HG02759 (cell line): Measurements from ENCODE around the gene EDA.

Experiments
- ATAC-seq: cut with Tn5 transposase; IDR thresholded peaks from one replicate; pipeline ENCODE4 v1.9.1; 2021; ENCODE audit warnings: mild to moderate bottlenecking, moderate library complexity; ENCODE audit not compliant: unreplicated experiment

EDA gene

DNA sequence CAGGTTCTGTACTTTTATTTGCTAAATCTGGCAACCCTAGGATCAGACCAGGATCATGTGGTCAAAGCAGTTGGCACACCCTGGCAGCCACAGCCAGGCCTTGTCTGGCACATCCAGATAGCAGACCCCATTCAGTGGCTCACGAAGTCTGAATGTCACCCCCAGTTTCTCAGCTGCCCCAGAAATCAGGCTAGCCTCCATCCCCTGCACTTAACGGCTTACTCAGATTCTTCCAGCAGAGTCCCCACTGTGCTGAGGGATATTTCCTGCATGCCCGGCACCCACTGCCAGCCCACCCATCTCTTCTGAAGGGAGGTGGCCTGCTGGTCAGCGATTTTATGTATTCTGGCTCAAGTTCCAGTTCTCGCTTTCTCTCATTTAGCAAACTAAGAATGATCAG, 438.5 kb downstream of the EDA start:
- ATAC-seq, result no peak

DNA sequence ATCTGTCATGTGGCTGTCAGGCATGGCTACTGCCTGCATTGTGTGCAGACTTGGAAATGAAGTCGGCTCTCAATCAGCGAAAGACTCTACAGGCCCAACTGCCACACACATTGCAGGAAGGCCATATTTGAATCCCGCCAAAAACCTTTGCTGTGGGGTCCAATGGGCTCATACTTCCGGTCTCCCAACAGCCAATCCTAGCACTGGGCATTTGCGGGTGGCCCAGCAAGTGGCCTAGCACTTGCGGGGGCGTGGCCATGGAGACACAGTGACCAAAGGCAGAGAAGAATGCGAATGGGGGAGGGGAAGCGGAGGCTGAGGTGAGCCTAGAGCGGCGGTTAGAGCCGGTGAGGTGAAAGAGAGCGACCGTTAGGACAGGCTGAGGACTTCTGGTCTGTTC, 446.2 kb downstream of the EDA start, which contains the start of gene OTUD6A:
Gene OTUD6A (plus strand): TSS at position 382 of the 400 bp plus-strand sequence. CDS start 68 bp downstream, outside the sequence.
- no peak for ATAC-seq

DNA sequence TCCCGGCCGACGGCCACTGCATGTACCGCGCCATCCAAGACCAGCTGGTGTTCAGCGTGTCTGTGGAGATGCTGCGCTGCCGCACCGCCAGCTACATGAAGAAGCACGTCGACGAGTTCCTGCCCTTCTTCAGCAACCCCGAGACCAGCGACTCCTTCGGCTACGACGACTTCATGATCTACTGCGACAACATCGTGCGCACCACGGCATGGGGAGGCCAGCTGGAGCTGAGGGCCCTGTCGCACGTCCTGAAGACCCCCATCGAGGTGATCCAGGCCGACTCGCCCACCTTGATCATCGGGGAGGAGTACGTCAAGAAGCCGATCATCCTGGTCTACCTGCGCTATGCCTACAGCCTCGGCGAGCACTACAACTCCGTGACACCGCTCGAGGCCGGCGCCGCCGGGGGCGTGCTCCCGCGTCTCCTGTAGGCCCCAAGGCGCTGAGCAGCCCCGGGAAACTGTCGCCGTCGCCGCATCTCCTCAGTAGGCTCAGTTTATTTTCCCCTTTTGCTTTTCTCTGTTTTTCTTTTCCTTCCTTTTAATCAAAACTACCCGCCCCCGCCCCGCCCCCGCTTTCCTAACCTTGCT, 447.1 kb downstream of the EDA start:
- no peak for ATAC-seq

DNA sequence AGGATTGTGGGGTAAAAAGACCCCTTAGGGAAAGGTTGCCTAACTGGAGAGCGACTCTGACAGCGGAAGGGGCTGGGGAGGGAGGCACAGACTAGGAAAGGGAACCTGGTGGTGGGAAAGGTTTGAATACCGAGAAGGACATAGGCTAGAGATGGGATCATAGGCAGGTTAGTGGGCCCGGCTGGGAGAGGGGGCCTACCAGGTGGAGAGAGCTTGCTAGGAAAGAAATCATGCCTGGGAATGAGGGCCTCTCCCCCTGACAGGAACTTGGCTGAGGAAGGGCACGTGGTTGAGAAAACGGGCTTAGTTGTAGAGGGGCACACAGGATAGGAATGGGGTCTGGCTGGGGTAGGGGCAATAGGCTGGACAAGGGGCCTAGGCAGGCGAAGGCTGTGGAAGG, 450.7 kb downstream of the EDA start:
- no peak for ATAC-seq

DNA sequence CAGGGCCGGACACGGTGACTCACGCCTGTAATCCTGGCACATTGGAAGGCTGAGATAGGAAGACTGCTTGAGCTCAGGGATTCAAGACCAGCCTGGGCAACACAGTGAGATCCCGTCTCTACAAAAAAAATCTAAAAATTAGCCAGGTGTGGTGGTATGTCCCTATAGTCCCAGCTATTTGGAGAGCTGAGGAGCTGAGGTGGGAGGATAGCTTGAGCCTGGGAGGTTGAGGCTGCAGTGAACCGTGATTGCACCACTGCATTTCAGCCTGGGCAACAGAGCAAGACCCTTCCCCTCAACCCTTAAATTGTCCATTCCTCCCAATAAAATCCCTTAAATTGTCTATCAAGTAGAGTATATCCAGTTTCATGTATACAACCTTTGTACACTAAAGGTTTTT, 463.4 kb downstream of the EDA start:
- no peak for ATAC-seq

DNA sequence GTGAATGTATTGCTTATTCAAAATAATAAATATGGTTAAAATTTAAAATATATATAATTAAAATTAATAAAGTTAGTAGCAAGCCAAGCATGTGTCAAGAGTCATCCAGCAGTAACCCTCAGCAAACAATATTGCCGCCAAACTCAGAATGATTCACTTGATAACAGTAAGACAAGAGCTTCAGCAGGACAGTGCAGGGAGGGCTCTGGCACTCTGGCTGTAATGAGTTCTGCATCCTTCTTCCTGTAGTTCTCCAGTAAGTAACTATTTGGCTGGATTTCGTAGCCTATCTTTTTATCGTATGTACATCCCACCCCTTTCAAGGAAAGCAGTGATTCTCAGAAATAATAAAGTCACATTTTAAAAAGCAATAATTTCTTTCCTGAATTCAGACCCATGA, 464.0 kb downstream of the EDA start:
- no peak for ATAC-seq

DNA sequence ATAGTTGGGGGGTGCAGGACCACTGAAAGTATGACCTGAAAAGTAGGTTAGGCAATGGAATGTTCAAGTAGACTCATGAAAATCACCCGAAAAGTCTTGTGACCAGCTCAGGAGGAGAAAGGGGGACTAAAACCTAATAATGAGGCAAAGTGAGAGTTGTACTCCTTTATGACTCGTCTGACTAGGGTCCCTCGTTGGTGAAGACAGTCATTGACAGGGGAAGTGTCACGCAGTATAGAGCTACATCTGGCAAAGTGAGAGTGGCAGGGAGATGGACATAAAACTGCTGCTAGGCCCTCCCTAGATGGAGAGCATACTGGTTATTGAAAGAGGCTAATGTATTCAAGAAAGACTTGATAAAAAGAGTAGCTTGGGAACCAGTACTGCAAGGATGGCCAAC, 466.8 kb downstream of the EDA start:
- ATAC-seq, result no peak

DNA sequence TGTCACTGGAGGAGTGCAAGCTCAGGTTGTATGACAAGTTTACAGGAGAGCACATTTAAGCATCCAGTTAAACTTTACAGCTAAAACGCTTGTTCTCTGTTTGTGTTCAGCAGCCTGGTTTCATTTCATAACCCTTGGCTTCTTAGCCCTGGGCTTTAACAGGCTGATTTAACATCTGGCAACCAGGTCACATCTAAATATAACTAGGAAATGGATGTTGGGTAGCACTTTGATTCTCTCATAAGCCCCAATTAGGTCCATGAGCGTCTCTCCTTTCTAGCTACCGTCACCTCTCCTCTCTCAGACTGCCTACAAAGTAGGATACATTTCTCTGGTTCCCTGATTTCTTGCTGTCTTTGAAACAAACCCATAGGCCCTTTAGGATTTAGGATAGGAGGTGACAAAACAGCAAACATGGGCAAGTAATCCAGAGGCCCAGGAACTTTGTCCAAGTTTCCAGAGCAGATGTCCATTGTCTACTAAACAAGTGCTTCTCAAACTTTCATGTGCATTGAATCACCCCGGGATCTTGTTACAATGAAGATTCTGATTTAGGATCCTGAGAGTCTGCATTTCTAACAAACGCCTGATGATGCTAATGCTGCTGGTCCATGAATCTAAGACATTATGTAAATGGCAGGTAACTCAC, 468.8 kb downstream of the EDA start:
- no peak for ATAC-seq

DNA sequence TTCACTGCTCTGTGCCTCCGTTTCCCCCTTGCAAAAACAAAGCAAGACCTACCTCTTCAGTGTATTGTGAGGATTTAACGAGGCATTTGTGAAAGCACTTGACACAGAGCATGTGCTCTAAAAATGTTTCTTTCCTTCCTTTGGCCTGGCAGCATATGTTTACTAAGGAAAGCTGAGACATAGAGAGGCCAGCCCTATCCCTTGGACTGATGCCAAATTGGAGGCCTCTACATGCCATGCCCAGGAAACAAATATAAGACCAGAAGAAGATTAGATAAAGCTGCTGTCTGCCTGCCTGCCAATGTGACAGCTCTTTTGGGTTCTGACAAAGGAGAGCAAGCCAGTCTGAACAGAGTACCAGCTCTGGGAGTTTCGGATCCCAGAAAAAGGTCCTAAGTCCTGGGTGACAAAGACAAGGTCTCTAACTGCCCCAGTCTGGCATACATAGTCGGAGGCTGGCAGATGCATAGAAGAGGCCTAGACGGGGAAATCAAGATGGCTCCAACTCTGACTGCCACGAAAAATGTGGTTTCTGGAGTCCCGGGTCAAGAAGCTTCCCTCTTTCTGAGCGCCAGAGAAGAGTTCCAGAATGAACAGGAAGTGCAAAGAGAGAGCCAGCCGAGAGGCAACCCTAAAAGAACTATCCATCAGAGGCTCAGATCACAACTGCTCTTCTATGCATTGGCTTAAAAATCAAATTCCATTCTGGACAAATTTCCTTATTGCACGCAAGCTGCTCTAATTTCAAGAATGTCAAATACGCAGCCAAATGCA, 472.1 kb downstream of the EDA start:
- ATAC-seq, result no peak

DNA sequence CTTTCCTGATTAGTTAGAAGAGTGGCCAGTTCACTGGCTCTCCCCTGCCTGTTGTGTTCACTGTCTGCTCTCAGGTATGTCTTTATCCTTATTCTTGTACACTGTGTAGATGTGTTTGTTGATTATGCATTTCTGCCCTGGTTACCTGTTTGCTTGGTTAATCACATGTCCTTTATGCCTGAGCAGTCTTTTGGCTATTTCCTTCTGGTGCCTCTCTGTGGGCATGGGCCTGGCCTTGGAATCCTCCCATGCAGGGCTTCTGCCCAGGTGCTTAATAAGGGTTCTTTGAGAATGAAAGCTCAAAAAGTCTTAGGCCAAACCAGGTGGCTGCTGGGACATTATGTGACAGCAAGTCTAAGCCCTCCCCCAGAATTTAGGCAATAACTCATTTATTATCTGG, 472.8 kb downstream of the EDA start:
- no peak for ATAC-seq
